GM12878 (cell line): ENCODE measurements around the gene FBXO15. TPM values are rescaled to one million over a fixed set of nuclear protein-coding genes. Genes with fewer than 3 reads are reported as not detected.

Experiments used
- ATAC-seq: fragments of 200-7000 bp; cut with Tn5 transposase; 3 replicates; pipeline ENCODE4 v1.9.1; 2020; ENCODE audit warnings: mild to moderate bottlenecking, moderate library complexity
- BruUV-seq: library from RNA; stranded (reverse); fragments of 400-500 nt; replicated peaks from 2 replicates; lab custom pipeline; 2021; lab: Mats Ljungman, UMichigan
- CTCF ChIA-PET: fragments of 300-600 bp; sonication (Branson Sonifier 250); formaldehyde crosslinking; extraction: SDS; loops from one replicate; lab custom pipeline; 2021; ENCODE audit warnings: inconsistent platforms; lab: Yijun Ruan, JAX
- POLR2A ChIA-PET: fragments of 350-600 bp; formaldehyde crosslinking; extraction: SDS; loops from one replicate; lab custom pipeline; 2021; ENCODE audit warnings: inconsistent platforms; lab: Charles Lee
- RAD21 ChIA-PET: fragments of 300-600 bp; sonication (Branson Sonifier 250); formaldehyde crosslinking; loops from one replicate; lab custom pipeline; 2023; ENCODE audit warnings: antibody characterized with exemption; ENCODE audit not compliant: unreplicated experiment; lab: Charles Lee
- SMC1A ChIA-PET: fragments of 300-600 bp; sonication (Branson Sonifier 250); formaldehyde crosslinking; loops from one replicate; lab custom pipeline; 2023; ENCODE audit not compliant: unreplicated experiment, uncharacterized antibody; lab: Charles Lee
- DNase-seq: peaks from one replicate; pipeline ENCODE4 v3.0.0-alpha.2; 2011; ENCODE audit warnings: low read depth, low spot score
- FAIRE-seq: peaks from 3 replicates; lab custom pipeline; 2011; peaks lifted over from hg19 to GRCh38; lab: Jason Lieb, UNC
- H2AFZ ChIP-seq: 2 replicates; pipeline ENCODE4 v1.6.0; 2011; ENCODE audit warnings: low read depth, low read length, control low read depth; ENCODE audit not compliant: control insufficient read depth
- H3K27ac ChIP-seq: 2 replicates; pipeline ENCODE4 v1.5.1; 2011; ENCODE audit warnings: control low read depth; ENCODE audit not compliant: control insufficient read depth, insufficient read depth
- H3K27me3 ChIP-seq, 2 experiments: replicated peaks in 1 of 2; 2 replicates each; pipeline versions ENCODE4 v1.6.0 to v1.6.1; 2011; ENCODE audit warnings: low read length in 1 of 2; ENCODE audit not compliant: control insufficient read depth in 2 of 2, insufficient read depth in 2 of 2
- H3K36me3 ChIP-seq, 2 experiments: 2 replicates each; pipeline ENCODE4 v1.5.1; 2011; ENCODE audit warnings: low read length in 1 of 2; ENCODE audit not compliant: control insufficient read depth in 2 of 2, insufficient read depth in 2 of 2
- H3K4me1 ChIP-seq: 2 replicates; pipeline ENCODE4 v1.6.1; 2011; ENCODE audit warnings: mild to moderate bottlenecking, low read length, moderate library complexity, mixed read lengths; ENCODE audit not compliant: control insufficient read depth, insufficient read depth
- H3K4me2 ChIP-seq: 2 replicates; pipeline ENCODE4 v1.6.0; 2011; ENCODE audit warnings: control low read depth; ENCODE audit not compliant: control insufficient read depth, insufficient read depth
- H3K4me3 ChIP-seq: fragments of 200-600 bp; sonication (generic); 2 replicates; pipeline ENCODE4 v1.5.1; 2016
- H3K79me2 ChIP-seq: 2 replicates; pipeline ENCODE4 v1.6.0; 2011; ENCODE audit warnings: low read length; ENCODE audit not compliant: control insufficient read depth, insufficient read depth
- H3K9ac ChIP-seq: 2 replicates; pipeline ENCODE4 v1.8.0; 2011; ENCODE audit warnings: low read length, control low read depth, mixed read lengths; ENCODE audit not compliant: control insufficient read depth, insufficient read depth
- H3K9me3 ChIP-seq: replicated peaks from 3 replicates; pipeline ENCODE4 v1.5.1; 2011; ENCODE audit warnings: mild to moderate bottlenecking, low read length; ENCODE audit not compliant: control insufficient read depth, insufficient read depth
- H4K20me1 ChIP-seq: 2 replicates; pipeline ENCODE4 v1.6.0; 2011; ENCODE audit not compliant: control insufficient read depth, insufficient read depth
- BMI1 ChIP-seq: fragments of 450-650 bp; IDR thresholded peaks from 2 replicates; pipeline ENCODE4 v1.6.1; 2016; ENCODE audit warnings: mild to moderate bottlenecking, moderate library complexity, borderline replicate concordance
- E4F1 ChIP-seq: fragments of 450-650 bp; IDR thresholded peaks from 2 replicates; pipeline ENCODE4 v1.6.1; 2018; ENCODE audit warnings: borderline replicate concordance, mild to moderate bottlenecking; ENCODE audit not compliant: partially characterized antibody
- FOXM1 ChIP-seq: IDR thresholded peaks from 2 replicates; pipeline ENCODE4 v1.6.1; 2012; ENCODE audit warnings: low read depth, mild to moderate bottlenecking, inconsistent platforms, low read length, moderate library complexity
- IRF5 ChIP-seq: fragments of 450-650 bp; IDR thresholded peaks from 2 replicates; pipeline ENCODE4 v1.6.1; 2017; ENCODE audit warnings: borderline replicate concordance
- KAT2A ChIP-seq: conservative IDR thresholded peaks from 2 replicates; pipeline ENCODE4 v1.6.1; 2011; ENCODE audit warnings: low read depth, low read length; ENCODE audit not compliant: control insufficient read depth
- RAD21 ChIP-seq: IDR thresholded peaks from 2 replicates; pipeline ENCODE4 v1.6.1; 2011; ENCODE audit warnings: mild to moderate bottlenecking, low read depth, low read length, moderate library complexity; ENCODE audit not compliant: insufficient read depth
- RAD51 ChIP-seq: fragments of 450-650 bp; IDR thresholded peaks from 2 replicates; pipeline ENCODE4 v1.6.1; 2016; ENCODE audit warnings: moderate library complexity, mild to moderate bottlenecking, inconsistent platforms
- SMC3 ChIP-seq: IDR thresholded peaks from 2 replicates; pipeline ENCODE4 v1.6.1; 2011; ENCODE audit warnings: low read length, improper control_type of control experiment, borderline replicate concordance
- SPI1 ChIP-seq: IDR thresholded peaks from 2 replicates; pipeline ENCODE4 v1.6.1; 2011; ENCODE audit warnings: low read depth, mild to moderate bottlenecking, low read length, moderate library complexity, borderline replicate concordance; ENCODE audit not compliant: insufficient read depth
- TCF3 ChIP-seq: IDR thresholded peaks from 2 replicates; pipeline ENCODE4 v1.6.1; 2012; ENCODE audit warnings: low read depth, mild to moderate bottlenecking, low read length, borderline replicate concordance; ENCODE audit not compliant: insufficient read depth
- ZNF274 ChIP-seq: IDR thresholded peaks from one replicate; pipeline ENCODE4 v1.8.0; 2011; ENCODE audit not compliant: insufficient read length, insufficient read depth
- WGBS: methylation state at CpG from one replicate; pipeline ENCODE4 v1.1.6; 2016; ENCODE audit warnings: low lambda C conversion rate; ENCODE audit not compliant: insufficient replicate concordance, insufficient coverage; ENCODE audit errors: missing lambda C conversion rate; 5-methylcytosine and 5-hydroxymethylcytosine counted together
- in situ Hi-C: fragments of 300-500 bp; cut with MboI; formaldehyde crosslinking; loops from 9 replicates; pipeline ENCODE4 v1.14.3; 2018; ENCODE audit warnings: mixed read lengths
- intact Hi-C: fragments of 100-400 bp; cut with micrococcal nuclease; formaldehyde crosslinking; loops from one replicate; pipeline ENCODE4 v1.14.2; 2022; ENCODE audit not compliant: unreplicated experiment
- polyA plus RNA-seq, 11 experiments: library from polyadenylated mRNA; depleted of rRNA in 4 of 11; unstranded in 6 of 11; stranded (reverse) in 5 of 11; fragments of >200 nt; fragmentation: Nextera tagmentation in 4 of 11; fragmentation: Illumina TruSeq in 1 of 11; extraction: Ambion mirVana in 4 of 11; extraction: Trizol in 1 of 11; gene quantifications; 1 replicate in 1 of 11; 2 replicates in 10 of 11; pipeline versions ENCODE4 v1.2.1 to v1.2.3, GENCODE V29; 2011 to 2016; ENCODE audit warnings: inconsistent platforms in 2 of 11, missing spikeins in 2 of 11, low read depth in 1 of 11
- total RNA-seq, 4 experiments: library from RNA; depleted of rRNA in 3 of 4; stranded (reverse); fragments of >200 nt in 3 of 4; fragmentation: Illumina TruSeq in 1 of 4; extraction: Trizol in 1 of 4; gene quantifications; 2 replicates each; pipeline versions ENCODE4 v1.2.1 to v1.2.3, GENCODE V29; 2013 to 2021
- TF ChIP-seq, protein P1 (sequence below): IDR thresholded peaks from 2 replicates; pipeline ENCODE4 v1.6.1; 2012; ENCODE audit warnings: mild to moderate bottlenecking, low read depth, low read length
- TF ChIP-seq, protein P2 (sequence below): IDR thresholded peaks from 2 replicates; pipeline ENCODE4 v1.6.1; 2011; ENCODE audit warnings: borderline replicate concordance, low read depth, mild to moderate bottlenecking, moderate library complexity, mixed read lengths, low read length; ENCODE audit not compliant: insufficient read depth; ENCODE audit errors: extremely low read length

The FBXO15 gene
- total and polyA plus RNA-seq, 10 of the 15 experiments (the other 5 are each of a cell fraction or from before 2014, with no cell fraction given) = 0.06 to 0.90 (median 0.22) TPM; not detected in 3

DNA sequence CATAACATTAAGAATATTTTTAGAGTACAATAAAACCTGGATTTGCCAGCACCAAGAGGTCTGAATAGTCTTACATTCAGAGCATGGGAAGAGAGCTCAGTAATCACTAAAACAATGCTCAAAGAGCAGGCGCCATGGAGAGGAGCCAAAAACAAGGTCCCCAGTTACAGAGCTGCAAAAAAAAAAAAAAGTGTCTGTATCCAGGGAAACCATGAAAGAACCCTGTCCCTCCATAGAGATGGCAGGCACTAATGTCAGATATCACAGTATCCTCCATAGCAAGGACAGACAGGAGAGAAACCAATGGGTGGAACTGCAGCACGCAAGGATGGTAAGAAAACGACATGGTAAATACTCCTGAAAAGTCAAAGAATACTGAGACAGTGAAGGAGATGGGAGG is 19.5 kb downstream of the FBXO15 start:
- CTCF ChIA-PET = no interaction called here
- Histone ChIP-seq H3K9me3 (no peaks in the 10 kb centered on the region; the same call in 2 of the 3 replicates), H3K36me3 (no peaks in the 10 kb centered on the region), H4K20me1 (no peaks in the 10 kb centered on the region), H3K27me3 (peaks cover 1 to 3% of the 10 kb centered on the region in 2 experiments; a peak in 2 of 4 replicates), H3K27ac (no peak overlapping the region), H3K9ac (no peak overlapping the region), H3K4me2 (no peak overlapping the region), H2AFZ (no peak overlapping the region), H3K79me2 (no peaks in the 10 kb centered on the region), H3K4me1 (no peaks in the 10 kb centered on the region), H3K4me3 (no peak overlapping the region)
- ATAC-seq (no peak), FAIRE-seq (no peak), DNase-seq (no peak)
- TF ChIP-seq BMI1 = no peak
- no peak for TF ChIP-seq ZNF274
- no peak for TF ChIP-seq SMC3
- no peak for TF ChIP-seq RAD51
- TF ChIP-seq IRF5 = no peak
- TF ChIP-seq, protein P1, sequence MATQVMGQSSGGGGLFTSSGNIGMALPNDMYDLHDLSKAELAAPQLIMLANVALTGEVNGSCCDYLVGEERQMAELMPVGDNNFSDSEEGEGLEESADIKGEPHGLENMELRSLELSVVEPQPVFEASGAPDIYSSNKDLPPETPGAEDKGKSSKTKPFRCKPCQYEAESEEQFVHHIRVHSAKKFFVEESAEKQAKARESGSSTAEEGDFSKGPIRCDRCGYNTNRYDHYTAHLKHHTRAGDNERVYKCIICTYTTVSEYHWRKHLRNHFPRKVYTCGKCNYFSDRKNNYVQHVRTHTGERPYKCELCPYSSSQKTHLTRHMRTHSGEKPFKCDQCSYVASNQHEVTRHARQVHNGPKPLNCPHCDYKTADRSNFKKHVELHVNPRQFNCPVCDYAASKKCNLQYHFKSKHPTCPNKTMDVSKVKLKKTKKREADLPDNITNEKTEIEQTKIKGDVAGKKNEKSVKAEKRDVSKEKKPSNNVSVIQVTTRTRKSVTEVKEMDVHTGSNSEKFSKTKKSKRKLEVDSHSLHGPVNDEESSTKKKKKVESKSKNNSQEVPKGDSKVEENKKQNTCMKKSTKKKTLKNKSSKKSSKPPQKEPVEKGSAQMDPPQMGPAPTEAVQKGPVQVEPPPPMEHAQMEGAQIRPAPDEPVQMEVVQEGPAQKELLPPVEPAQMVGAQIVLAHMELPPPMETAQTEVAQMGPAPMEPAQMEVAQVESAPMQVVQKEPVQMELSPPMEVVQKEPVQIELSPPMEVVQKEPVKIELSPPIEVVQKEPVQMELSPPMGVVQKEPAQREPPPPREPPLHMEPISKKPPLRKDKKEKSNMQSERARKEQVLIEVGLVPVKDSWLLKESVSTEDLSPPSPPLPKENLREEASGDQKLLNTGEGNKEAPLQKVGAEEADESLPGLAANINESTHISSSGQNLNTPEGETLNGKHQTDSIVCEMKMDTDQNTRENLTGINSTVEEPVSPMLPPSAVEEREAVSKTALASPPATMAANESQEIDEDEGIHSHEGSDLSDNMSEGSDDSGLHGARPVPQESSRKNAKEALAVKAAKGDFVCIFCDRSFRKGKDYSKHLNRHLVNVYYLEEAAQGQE = no peak
- TF ChIP-seq E4F1 = no peak
- no peak for TF ChIP-seq SPI1
- TF ChIP-seq KAT2A = no peak
- TF ChIP-seq RAD21 = no peak
- TF ChIP-seq TCF3 = no peak
- TF ChIP-seq FOXM1 = no peak
- TF ChIP-seq, protein P2, sequence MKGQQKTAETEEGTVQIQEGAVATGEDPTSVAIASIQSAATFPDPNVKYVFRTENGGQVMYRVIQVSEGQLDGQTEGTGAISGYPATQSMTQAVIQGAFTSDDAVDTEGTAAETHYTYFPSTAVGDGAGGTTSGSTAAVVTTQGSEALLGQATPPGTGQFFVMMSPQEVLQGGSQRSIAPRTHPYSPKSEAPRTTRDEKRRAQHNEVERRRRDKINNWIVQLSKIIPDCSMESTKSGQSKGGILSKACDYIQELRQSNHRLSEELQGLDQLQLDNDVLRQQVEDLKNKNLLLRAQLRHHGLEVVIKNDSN = no peak
- RAD21 ChIA-PET = no interaction called here
- intact Hi-C loops = no loop called here
- SMC1A ChIA-PET = interaction anchor here (0.6 kb wide), 1 partner anchor 614 kb away, joined by 3 read pairs; no protein-coding TSS in a partner anchor
- 26% methylated on average over 3 of the region's 3 CpGs for WGBS
- BruUV-seq = no TSS peak
- POLR2A ChIA-PET = no interaction called here
- in situ Hi-C loops = no loop called here
